GM10266 (cell line): ENCODE data around the gene PXYLP1.

ENCODE experiments used
- DNase-seq: peaks from one replicate; pipeline ENCODE4 v3.0.0; 2012; ENCODE audit errors: extremely low spot score
- CTCF ChIP-seq: IDR thresholded peaks from 2 replicates; pipeline ENCODE4 v1.5.1; 2012; ENCODE audit warnings: mild to moderate bottlenecking, low read depth; ENCODE audit not compliant: control insufficient read depth, insufficient read depth; ENCODE audit errors: missing control alignments

PXYLP1 gene

DNA sequence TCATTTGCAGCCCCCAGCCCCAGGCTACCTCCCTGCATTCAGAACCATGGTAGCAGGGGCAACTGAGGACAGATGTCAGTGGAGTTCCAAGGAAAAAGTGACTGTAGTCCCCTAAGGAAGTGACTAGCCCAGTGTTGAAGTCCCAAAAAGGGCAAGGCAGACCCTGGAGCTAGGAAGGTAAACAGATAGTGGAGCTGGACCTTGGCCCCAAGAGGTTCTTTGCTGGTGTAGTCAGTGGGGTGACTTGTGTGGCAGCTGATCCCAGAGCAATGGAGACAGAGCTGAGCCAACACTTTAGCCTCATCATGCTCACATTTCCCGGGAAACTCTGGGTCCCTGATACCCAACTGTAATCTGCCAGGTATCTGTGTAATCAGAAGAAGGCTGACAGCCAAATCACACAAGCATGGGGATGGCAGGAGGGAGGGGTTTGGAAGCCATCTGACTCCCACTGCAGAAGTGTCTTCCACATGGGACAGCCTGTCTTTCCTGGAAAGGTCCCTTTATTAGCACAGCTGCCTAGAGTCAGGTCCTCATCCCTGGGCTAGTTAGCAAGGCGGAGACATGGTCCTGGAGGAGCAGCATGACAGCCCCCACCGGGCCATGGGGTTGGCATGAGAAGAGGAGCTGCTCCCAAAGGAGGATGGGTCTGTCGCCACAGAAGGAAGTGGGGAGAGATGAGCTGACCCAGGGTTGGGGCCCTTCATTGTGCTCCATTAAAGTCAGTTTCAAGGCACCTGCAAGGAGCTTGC is 39.8 kb downstream of the PXYLP1 start:
- no peak for DNase-seq
- TF ChIP-seq CTCF = no peak

GRCh38 chr3:141272906-141273662 is 41.5 kb downstream of the PXYLP1 start:
- DNase-seq = no peak
- TF ChIP-seq CTCF = no peak

GRCh38 chr3:141273700-141274410 is 42.2 kb downstream of the PXYLP1 start:
- no peak for TF ChIP-seq CTCF

DNA sequence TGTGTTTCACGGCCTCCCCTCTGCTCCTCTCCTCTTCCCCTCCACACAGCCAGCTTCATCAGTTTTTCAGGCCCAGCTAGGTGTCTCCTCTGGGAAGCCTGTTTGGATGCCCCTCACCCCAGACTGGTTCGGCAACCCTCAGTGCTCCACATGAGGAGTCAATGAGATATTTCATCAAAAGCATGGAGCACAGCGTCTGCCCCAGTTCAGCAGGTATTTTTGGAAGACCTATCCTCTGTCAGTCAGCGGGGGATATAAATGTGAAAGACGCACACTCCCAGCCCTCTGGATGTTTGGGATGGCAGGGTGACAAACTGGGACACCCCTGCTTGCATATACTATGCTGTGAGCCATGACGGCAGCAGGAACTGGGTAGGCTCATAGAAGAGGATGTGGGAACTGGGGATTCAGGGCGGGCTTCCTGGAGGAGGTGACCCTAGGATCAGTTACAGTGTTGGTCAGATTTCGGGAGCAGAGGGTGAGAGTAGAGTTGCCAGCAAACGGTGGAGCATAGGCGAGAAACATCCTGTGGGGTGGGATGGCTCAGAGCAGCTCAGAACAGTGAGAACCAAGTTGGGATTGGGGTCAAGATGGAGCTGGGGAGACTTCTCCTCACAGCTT is 42.9 kb downstream of the PXYLP1 start:
- TF ChIP-seq CTCF = no peak
- DNase-seq = no peak

More at GRCh38 chr3:141273700-141274410, 42.2 kb downstream of the PXYLP1 start:
- DNase-seq = no peak

GRCh38 chr3:141275032-141275422 is 43.4 kb downstream of the PXYLP1 start:
- DNase-seq = peak; percentile 32
- no peak for TF ChIP-seq CTCF

GRCh38 chr3:141275511-141275910 is 43.9 kb downstream of the PXYLP1 start:
- DNase-seq = no peak
- TF ChIP-seq CTCF = no peak
